ENCODE data around the gene EMD.

DNA sequence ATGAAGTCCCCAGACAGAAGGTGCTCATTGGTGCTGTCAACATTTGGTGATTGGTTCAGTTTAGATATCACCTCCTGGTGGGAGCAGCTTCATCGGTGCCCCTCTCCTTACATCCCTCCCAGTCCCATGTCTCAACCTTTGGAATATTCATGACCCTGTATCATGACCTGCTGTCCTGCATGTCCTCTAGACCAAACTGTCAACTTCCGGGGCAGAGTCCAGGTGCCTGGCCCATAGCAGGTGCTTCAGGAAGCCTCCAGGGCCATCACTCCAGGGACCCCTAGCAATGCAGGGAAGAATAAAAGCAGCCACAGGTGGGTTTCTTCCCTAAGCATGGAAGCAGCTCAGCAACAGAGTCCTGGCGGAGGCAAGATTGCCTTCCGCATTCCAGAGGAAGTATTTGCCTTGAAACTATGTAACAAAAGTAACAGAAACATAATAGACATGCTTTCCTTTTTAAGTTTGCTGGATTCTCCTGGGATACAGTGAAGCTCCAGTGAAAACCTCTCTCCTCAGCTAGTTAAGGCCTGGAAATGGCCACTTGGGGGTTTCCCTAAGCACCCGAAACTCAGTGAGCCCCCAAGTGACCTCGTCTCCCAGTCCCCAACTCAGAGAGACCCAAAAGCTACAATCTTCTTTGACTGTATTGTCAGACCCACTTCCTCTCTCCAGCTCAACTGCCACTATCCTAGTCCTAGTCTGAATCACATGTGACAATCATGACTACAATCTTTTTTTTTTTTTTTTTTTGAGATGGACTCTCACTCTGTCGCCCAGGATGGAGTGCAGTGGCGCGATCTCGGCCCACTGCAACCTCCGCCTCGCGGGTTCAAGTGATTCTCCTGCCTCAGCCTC, 48.0 kb downstream of the EMD start:
- TF ChIP-seq POLR2AphosphoS5 (IDR thresholded peaks at IDR 0.05), result no peak
- TF ChIP-seq, protein P1, sequence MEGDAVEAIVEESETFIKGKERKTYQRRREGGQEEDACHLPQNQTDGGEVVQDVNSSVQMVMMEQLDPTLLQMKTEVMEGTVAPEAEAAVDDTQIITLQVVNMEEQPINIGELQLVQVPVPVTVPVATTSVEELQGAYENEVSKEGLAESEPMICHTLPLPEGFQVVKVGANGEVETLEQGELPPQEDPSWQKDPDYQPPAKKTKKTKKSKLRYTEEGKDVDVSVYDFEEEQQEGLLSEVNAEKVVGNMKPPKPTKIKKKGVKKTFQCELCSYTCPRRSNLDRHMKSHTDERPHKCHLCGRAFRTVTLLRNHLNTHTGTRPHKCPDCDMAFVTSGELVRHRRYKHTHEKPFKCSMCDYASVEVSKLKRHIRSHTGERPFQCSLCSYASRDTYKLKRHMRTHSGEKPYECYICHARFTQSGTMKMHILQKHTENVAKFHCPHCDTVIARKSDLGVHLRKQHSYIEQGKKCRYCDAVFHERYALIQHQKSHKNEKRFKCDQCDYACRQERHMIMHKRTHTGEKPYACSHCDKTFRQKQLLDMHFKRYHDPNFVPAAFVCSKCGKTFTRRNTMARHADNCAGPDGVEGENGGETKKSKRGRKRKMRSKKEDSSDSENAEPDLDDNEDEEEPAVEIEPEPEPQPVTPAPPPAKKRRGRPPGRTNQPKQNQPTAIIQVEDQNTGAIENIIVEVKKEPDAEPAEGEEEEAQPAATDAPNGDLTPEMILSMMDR (IDR thresholded peaks at IDR 0.05), result no peak
- TF ChIP-seq POLR2A (IDR thresholded peaks at IDR 0.05), result no peak
